Measurements from ENCODE around the gene PAFAH2. TPM values are rescaled to one million over a fixed set of nuclear protein-coding genes. Genes with fewer than 3 reads are reported as not detected.

Gene PAFAH2
- total and polyA plus RNA-seq, 4 donors: 9.0 to 13.8 (median 10.8) TPM

DNA sequence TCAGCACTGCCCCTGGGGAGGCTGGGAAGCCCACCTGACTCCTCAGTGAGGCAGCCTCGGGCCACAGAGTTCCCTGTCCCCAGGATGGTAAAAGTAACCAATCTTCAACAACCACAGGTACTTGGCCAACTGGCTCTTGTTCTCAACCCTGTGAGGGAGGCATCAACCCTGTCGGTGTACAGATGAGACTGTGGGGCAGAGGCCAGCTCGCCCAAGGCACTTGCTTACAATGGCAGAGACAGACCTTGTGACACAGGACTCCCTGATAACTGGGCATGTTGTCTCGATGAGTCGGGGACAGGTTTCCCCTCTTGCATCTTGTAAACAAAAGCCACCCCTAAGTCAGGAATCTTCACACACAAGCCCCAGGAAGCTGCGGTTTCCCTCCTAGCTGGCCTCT, 40.0 kb upstream of the PAFAH2 start:
- no peaks in the 10 kb centered on the region for H3K36me3 ChIP-seq (ENCODE audit: control insufficient read depth in 4 of 4, insufficient read depth in 3 of 4, low read depth in 1 of 4, low read length in 3 of 4)
- no peak overlapping the region for H3K9ac ChIP-seq (ENCODE audit: low read depth in 1 of 2, low read length in 2 of 2)
- H3K27ac ChIP-seq (ENCODE audit: low read depth in 1 of 2, low read length in 2 of 2): no peak overlapping the region
- TF ChIP-seq RXRA (IDR thresholded peaks at IDR 0.05): no peak
- H3K27me3 ChIP-seq (ENCODE audit: control insufficient read depth in 4 of 4, insufficient read depth in 4 of 4, low read length in 3 of 4): no peaks in the 10 kb centered on the region
- H3K9me3 ChIP-seq (ENCODE audit: control insufficient read depth in 4 of 4, low read length in 3 of 4): no peaks in the 10 kb centered on the region
- H3K4me3 ChIP-seq (ENCODE audit: low read depth in 1 of 3, low read length in 3 of 3): no peak overlapping the region
- H3K4me1 ChIP-seq (ENCODE audit: control insufficient read depth in 4 of 4, insufficient read depth in 4 of 4, low read length in 3 of 4): peaks cover 1 to 14% (median 8%) of the 10 kb centered on the region in 4 donors
- whole genome bisulfite sequencing: 81% methylated on average over 6 of the region's 6 CpGs
- DNase-seq (ENCODE audit: low spot score): no peak

DNA sequence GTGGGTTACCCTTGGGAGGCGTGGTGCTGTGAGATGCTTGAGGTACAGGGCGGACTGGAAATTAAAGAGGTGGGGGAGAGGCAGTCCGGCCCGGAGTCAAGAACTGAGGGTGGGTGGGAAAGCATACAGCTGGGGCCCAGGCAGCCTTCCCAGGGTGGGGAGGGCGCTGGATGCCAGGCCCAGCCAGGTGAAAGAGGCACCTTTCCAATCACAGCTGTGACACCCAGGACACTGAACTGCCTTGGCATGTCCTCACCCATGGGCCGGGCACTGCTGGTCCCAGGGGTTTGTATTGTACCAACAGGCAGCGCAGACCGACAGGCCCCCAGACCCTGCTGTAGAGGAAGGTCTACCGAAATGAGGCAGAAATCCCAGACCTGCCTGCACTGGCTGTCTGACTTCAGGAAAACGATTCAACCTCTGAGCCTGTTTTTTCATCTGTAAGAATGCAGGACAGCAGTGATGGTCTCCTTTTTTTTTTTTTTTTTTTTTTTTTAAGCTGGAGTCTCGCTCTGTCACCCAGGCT, 39.0 kb upstream of the PAFAH2 start:
- Histone ChIP-seq H3K27ac (ENCODE audit: low read depth in 1 of 2, low read length in 2 of 2) (no peak overlapping the region), H3K36me3 (ENCODE audit: control insufficient read depth in 4 of 4, insufficient read depth in 3 of 4, low read depth in 1 of 4, low read length in 3 of 4) (no peaks in the 10 kb centered on the region), H3K27me3 (ENCODE audit: control insufficient read depth in 4 of 4, insufficient read depth in 4 of 4, low read length in 3 of 4) (no peaks in the 10 kb centered on the region), H3K4me3 (ENCODE audit: low read depth in 1 of 3, low read length in 3 of 3) (no peak overlapping the region), H3K9ac (ENCODE audit: low read depth in 1 of 2, low read length in 2 of 2) (no peak overlapping the region), H3K9me3 (ENCODE audit: control insufficient read depth in 4 of 4, low read length in 3 of 4) (no peaks in the 10 kb centered on the region), H3K4me1 (ENCODE audit: control insufficient read depth in 4 of 4, insufficient read depth in 4 of 4, low read length in 3 of 4) (peaks cover 1 to 14% (median 8%) of the 10 kb centered on the region in 4 donors)
- TF ChIP-seq SP1 (IDR thresholded peaks at IDR 0.05) (no peak), JUND (IDR thresholded peaks at IDR 0.05) (no peak), HNF4A (conservative IDR thresholded peaks at IDR 0.05) (no peak), TAF1 (conservative IDR thresholded peaks at IDR 0.05) (no peak), GABPA (IDR thresholded peaks at IDR 0.05 in 1 of 2, conservative IDR thresholded peaks at IDR 0.05 in 1 of 2) (no peak), FOXA2 (IDR thresholded peaks at IDR 0.05) (no peak), RXRA (IDR thresholded peaks at IDR 0.05) (no peak), HNF4G (IDR thresholded peaks at IDR 0.05) (no peak)
- TF ChIP-seq, protein P1, sequence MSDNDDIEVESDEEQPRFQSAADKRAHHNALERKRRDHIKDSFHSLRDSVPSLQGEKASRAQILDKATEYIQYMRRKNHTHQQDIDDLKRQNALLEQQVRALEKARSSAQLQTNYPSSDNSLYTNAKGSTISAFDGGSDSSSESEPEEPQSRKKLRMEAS (IDR thresholded peaks at IDR 0.05): no peak
- TF ChIP-seq, protein P2, sequence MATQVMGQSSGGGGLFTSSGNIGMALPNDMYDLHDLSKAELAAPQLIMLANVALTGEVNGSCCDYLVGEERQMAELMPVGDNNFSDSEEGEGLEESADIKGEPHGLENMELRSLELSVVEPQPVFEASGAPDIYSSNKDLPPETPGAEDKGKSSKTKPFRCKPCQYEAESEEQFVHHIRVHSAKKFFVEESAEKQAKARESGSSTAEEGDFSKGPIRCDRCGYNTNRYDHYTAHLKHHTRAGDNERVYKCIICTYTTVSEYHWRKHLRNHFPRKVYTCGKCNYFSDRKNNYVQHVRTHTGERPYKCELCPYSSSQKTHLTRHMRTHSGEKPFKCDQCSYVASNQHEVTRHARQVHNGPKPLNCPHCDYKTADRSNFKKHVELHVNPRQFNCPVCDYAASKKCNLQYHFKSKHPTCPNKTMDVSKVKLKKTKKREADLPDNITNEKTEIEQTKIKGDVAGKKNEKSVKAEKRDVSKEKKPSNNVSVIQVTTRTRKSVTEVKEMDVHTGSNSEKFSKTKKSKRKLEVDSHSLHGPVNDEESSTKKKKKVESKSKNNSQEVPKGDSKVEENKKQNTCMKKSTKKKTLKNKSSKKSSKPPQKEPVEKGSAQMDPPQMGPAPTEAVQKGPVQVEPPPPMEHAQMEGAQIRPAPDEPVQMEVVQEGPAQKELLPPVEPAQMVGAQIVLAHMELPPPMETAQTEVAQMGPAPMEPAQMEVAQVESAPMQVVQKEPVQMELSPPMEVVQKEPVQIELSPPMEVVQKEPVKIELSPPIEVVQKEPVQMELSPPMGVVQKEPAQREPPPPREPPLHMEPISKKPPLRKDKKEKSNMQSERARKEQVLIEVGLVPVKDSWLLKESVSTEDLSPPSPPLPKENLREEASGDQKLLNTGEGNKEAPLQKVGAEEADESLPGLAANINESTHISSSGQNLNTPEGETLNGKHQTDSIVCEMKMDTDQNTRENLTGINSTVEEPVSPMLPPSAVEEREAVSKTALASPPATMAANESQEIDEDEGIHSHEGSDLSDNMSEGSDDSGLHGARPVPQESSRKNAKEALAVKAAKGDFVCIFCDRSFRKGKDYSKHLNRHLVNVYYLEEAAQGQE (IDR thresholded peaks at IDR 0.05): no peak
- WGBS: 75% methylated on average over 11 of the region's 11 CpGs
- no peak for DNase-seq (ENCODE audit: low spot score)

DNA sequence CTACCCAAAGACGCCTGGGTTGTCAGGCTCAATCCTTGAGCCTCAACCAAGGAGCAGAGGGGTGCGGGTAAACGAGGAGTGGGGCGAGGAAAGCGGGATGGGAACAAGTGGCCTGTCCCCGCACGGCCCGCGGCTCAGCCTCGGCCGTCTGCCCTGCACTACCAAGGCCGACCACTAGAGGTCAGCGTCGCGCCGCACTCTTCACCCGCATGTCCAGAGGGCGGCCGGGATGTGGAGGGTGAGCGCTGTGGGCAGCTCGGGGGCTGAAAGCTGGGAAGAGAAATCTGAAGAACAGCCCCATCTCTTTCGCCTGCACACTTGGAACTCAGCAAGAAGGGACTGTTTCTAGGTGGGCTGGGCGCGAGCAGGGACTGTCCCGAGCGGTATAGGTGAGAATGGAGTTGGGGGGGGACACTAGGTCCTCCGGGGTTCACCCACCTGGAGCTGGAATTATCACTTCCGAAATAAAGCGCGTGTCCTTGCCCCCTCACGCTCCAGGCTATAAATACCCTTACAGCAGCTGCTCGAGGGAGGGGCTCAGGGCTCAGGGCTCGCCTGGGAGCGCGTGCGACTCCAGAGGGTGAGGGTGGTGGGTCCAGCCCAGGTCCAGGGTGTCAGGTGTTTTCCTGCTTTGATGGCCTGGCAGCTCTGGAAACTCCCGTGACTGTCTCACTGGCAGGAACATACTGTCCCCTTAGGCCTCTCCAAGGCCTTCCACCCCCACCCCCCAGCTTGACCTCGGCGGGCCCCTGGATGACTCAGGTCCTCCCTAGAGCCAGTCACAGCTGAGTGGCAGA, 38.3 kb upstream of the PAFAH2 start:
- H3K27me3 ChIP-seq (ENCODE audit: control insufficient read depth in 4 of 4, insufficient read depth in 4 of 4, low read length in 3 of 4): no peaks in the 10 kb centered on the region
- peak overlapping the region; percentile 63 to 66 for H3K27ac ChIP-seq (ENCODE audit: low read depth in 1 of 2, low read length in 2 of 2)
- H3K4me1 ChIP-seq (ENCODE audit: control insufficient read depth in 4 of 4, insufficient read depth in 4 of 4, low read length in 3 of 4): peaks cover 1 to 14% (median 8%) of the 10 kb centered on the region in 4 donors
- peak overlapping the region; percentile 48 to 49 for H3K9ac ChIP-seq (ENCODE audit: low read depth in 1 of 2, low read length in 2 of 2)
- H3K9me3 ChIP-seq (ENCODE audit: control insufficient read depth in 4 of 4, low read length in 3 of 4): no peaks in the 10 kb centered on the region
- no peaks in the 10 kb centered on the region for H3K36me3 ChIP-seq (ENCODE audit: control insufficient read depth in 4 of 4, insufficient read depth in 3 of 4, low read depth in 1 of 4, low read length in 3 of 4)
- WGBS: 14% methylated on average over 39 of the region's 39 CpGs
- DNase-seq (ENCODE audit: low spot score): peak; percentile 96
- H3K4me3 ChIP-seq (ENCODE audit: low read depth in 1 of 3, low read length in 3 of 3): peak overlapping the region; percentile 58 to 79 (median 73)
- TF ChIP-seq, protein P3, sequence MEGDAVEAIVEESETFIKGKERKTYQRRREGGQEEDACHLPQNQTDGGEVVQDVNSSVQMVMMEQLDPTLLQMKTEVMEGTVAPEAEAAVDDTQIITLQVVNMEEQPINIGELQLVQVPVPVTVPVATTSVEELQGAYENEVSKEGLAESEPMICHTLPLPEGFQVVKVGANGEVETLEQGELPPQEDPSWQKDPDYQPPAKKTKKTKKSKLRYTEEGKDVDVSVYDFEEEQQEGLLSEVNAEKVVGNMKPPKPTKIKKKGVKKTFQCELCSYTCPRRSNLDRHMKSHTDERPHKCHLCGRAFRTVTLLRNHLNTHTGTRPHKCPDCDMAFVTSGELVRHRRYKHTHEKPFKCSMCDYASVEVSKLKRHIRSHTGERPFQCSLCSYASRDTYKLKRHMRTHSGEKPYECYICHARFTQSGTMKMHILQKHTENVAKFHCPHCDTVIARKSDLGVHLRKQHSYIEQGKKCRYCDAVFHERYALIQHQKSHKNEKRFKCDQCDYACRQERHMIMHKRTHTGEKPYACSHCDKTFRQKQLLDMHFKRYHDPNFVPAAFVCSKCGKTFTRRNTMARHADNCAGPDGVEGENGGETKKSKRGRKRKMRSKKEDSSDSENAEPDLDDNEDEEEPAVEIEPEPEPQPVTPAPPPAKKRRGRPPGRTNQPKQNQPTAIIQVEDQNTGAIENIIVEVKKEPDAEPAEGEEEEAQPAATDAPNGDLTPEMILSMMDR (IDR thresholded peaks at IDR 0.05; ENCODE audit: low read depth, low read length, missing input control): peak; percentile 96
- TF ChIP-seq RAD21 (IDR thresholded peaks at IDR 0.05) (peak; percentile 87 to 93), NR2F2 (IDR thresholded peaks at IDR 0.05) (no peak), FOXA2 (IDR thresholded peaks at IDR 0.05) (no peak), JUND (IDR thresholded peaks at IDR 0.05) (no peak), YY1 (IDR thresholded peaks at IDR 0.05) (no peak), EGR1 (IDR thresholded peaks at IDR 0.05; ENCODE audit: low read depth in 2 of 2) (no peak), HNF4A (conservative IDR thresholded peaks at IDR 0.05) (no peak), HNF4G (IDR thresholded peaks at IDR 0.05) (no peak), GABPA (IDR thresholded peaks at IDR 0.05 in 1 of 2, conservative IDR thresholded peaks at IDR 0.05 in 1 of 2) (no peak), TAF1 (conservative IDR thresholded peaks at IDR 0.05) (no peak)
- TF ChIP-seq, protein P4, sequence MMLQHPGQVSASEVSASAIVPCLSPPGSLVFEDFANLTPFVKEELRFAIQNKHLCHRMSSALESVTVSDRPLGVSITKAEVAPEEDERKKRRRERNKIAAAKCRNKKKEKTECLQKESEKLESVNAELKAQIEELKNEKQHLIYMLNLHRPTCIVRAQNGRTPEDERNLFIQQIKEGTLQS (IDR thresholded peaks at IDR 0.05): no peak
- TF ChIP-seq, protein P1 (IDR thresholded peaks at IDR 0.05): no peak
- TF ChIP-seq, protein P5, sequence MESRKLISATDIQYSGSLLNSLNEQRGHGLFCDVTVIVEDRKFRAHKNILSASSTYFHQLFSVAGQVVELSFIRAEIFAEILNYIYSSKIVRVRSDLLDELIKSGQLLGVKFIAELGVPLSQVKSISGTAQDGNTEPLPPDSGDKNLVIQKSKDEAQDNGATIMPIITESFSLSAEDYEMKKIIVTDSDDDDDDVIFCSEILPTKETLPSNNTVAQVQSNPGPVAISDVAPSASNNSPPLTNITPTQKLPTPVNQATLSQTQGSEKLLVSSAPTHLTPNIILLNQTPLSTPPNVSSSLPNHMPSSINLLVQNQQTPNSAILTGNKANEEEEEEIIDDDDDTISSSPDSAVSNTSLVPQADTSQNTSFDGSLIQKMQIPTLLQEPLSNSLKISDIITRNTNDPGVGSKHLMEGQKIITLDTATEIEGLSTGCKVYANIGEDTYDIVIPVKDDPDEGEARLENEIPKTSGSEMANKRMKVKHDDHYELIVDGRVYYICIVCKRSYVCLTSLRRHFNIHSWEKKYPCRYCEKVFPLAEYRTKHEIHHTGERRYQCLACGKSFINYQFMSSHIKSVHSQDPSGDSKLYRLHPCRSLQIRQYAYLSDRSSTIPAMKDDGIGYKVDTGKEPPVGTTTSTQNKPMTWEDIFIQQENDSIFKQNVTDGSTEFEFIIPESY (IDR thresholded peaks at IDR 0.05): no peak

Measured in liver (tissue), 9 donors.